GDM1 (cell line): ENCODE results near the gene SMARCB1.

Experiments
- DNase-seq: peaks from one replicate; lab custom pipeline; 2025; lab: John Stamatoyannopoulos, UW

Gene SMARCB1

DNA sequence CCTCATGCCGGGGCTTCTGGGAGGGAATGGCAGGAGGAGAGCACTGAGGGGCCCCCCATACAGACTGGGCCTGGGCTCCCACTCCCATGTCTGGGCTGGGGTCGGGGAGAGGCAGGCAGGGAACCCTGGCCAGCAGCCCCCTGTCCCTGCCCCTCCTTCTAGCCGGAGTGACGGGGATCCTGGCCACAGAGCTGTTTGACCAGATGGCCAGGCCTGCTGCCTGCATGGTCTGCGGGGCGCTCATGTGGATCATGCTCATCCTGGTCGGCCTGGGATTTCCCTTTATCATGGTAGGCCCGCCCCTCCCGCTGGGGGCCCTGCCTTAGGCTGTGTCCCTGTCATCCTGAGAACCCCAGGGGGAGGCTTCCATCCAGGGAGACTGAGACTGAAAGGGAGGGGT lies 97.4 kb downstream of the SMARCB1 start:
- no peak for DNase-seq
